Lower leg skin (tissue), 3 donors: ENCODE measurements around the gene CIAO3.

Experiments used
- CTCF ChIP-seq, 3 donors: fragments of 450-650 bp; IDR thresholded peaks; one replicate each; pipeline ENCODE4 v1.5.1; 2016; ENCODE audit warnings: antibody characterized with exemption in 3 of 3, mild to moderate bottlenecking in 3 of 3, moderate library complexity in 2 of 3
- POLR2A ChIP-seq, 2 donors: fragments of 450-650 bp; IDR thresholded peaks; one replicate each; pipeline ENCODE4 v1.6.1; 2016 to 2017; ENCODE audit warnings: antibody characterized with exemption in 2 of 2, mild to moderate bottlenecking in 1 of 2, moderate library complexity in 1 of 2

GRCh38 chr16:782766-783403 lies 42.1 kb upstream of the CIAO3 start:
- TF ChIP-seq POLR2A (IDR thresholded peaks at IDR 0.05) (no peak), CTCF (IDR thresholded peaks at IDR 0.05) (no peak)
